ENCODE measurements around the gene C16orf82.

DNA sequence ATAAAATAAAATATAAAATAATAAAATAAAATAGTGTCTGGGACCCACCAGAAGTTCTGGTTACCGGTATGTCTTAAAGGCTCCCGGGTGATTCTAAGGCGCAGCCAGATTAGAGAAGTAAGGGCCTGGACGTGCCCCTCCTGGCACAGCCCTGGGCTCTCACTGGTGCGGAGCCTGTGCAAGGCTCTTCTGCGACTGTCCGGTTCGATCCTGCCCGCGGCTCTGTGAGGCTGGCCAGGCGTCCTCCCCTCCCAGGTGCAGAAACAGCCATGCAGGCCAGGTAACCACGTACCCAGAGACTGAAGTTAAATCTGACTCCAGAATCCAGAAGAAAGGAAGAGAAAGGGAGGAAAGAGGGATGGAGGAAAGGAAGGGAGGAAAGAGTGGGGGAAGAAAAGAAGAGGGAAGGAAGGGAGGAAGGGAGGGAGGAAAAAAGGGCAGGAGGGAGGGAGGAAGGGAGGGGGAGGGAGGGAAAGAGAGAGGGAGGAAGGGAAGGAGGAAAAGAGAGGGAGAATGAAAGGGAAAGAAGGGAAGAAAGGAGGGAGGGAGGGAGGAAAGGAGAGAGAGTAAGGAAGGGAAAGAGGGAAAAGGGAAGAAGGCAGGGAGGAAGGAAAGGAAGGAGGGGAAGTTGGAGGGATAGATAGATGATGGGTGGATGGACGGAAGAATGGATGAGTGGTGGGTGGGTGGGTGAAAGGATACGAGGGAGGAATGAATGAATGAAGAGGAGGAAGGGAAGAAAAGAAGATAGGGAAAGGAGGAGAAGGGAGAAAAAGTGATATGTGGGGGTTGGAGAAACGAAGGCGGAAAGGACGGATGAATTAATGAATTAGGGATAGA, 42.3 kb downstream of the C16orf82 start:
- TF ChIP-seq, protein P1, sequence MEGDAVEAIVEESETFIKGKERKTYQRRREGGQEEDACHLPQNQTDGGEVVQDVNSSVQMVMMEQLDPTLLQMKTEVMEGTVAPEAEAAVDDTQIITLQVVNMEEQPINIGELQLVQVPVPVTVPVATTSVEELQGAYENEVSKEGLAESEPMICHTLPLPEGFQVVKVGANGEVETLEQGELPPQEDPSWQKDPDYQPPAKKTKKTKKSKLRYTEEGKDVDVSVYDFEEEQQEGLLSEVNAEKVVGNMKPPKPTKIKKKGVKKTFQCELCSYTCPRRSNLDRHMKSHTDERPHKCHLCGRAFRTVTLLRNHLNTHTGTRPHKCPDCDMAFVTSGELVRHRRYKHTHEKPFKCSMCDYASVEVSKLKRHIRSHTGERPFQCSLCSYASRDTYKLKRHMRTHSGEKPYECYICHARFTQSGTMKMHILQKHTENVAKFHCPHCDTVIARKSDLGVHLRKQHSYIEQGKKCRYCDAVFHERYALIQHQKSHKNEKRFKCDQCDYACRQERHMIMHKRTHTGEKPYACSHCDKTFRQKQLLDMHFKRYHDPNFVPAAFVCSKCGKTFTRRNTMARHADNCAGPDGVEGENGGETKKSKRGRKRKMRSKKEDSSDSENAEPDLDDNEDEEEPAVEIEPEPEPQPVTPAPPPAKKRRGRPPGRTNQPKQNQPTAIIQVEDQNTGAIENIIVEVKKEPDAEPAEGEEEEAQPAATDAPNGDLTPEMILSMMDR (IDR thresholded peaks at IDR 0.05), result no peak
- TF ChIP-seq POLR2AphosphoS5 (IDR thresholded peaks at IDR 0.05), result no peak

Measured in sigmoid colon (tissue), 4 donors.